Measurements from ENCODE around the gene OR2A42. TPM values are rescaled to one million over a fixed set of nuclear protein-coding genes. Genes with fewer than 3 reads are reported as not detected.
"Not testable (repeated sequence)": the region's sequence is repeated elsewhere in the genome, so short reads cannot be mapped to it uniquely, and the experiment has no call there.

OR2A42 gene
- total RNA-seq, result 1 to 10 TPM in 1 of 4 donors, not detected in 3; 1.0 TPM

GRCh38 chr7:144239365-144239764 lies at the start of gene OR2A42:
TSS of gene OR2A42 (minus strand) at chr7:144239605. CDS start at chr7:144232843, 6,762 bp downstream.
- not testable (repeated sequence) for DNase-seq (ENCODE audit: low spot score); ATAC-seq (ENCODE audit: low FRiP score)

- not testable (repeated sequence) for DNase-seq (ENCODE audit: low spot score); ATAC-seq (ENCODE audit: low FRiP score)
Measured at GRCh38 chr7:144287171-144287784, 47.9 kb upstream of the OR2A42 start.

- ATAC-seq (ENCODE audit: low FRiP score); DNase-seq (ENCODE audit: low spot score): not testable (repeated sequence)
Measured at GRCh38 chr7:144283716-144284115, 44.3 kb upstream of the OR2A42 start.

GRCh38 chr7:144282490-144282889 lies 43.1 kb upstream of the OR2A42 start:
- not testable (repeated sequence) for DNase-seq (ENCODE audit: low spot score)

GRCh38 chr7:144281981-144282380 lies 42.6 kb upstream of the OR2A42 start:
- not testable (repeated sequence) for DNase-seq (ENCODE audit: low spot score); ATAC-seq (ENCODE audit: low FRiP score)

More at GRCh38 chr7:144282490-144282889, 43.1 kb upstream of the OR2A42 start:
- peak; percentile 23 for ATAC-seq (ENCODE audit: low FRiP score)

- not testable (repeated sequence) for DNase-seq (ENCODE audit: low spot score)
- ATAC-seq (ENCODE audit: low FRiP score), result peak; percentile 21
Measured at GRCh38 chr7:144280010-144280409, 40.6 kb upstream of the OR2A42 start.

- not testable (repeated sequence) for DNase-seq (ENCODE audit: low spot score); ATAC-seq (ENCODE audit: low FRiP score)
Measured at GRCh38 chr7:144275281-144275680, 35.9 kb upstream of the OR2A42 start.

GRCh38 chr7:144269188-144269587 lies 29.8 kb upstream of the OR2A42 start, which contains the start of gene CTAGE8:
TSS of gene CTAGE8 (minus strand) at chr7:144269288. CDS start at chr7:144269250, 38 bp downstream.
- DNase-seq (ENCODE audit: low spot score); ATAC-seq (ENCODE audit: low FRiP score): not testable (repeated sequence)

GRCh38 chr7:144264692-144265091 lies 25.3 kb upstream of the OR2A42 start, which contains the start of gene OR2A7:
TSS of gene OR2A7 (minus strand) at chr7:144264792. CDS start at chr7:144259628, 5,164 bp downstream.
- not testable (repeated sequence) for DNase-seq (ENCODE audit: low spot score); ATAC-seq (ENCODE audit: low FRiP score)

GRCh38 chr7:144262128-144262527 lies 22.7 kb upstream of the OR2A42 start:
- not testable (repeated sequence) for DNase-seq (ENCODE audit: low spot score); ATAC-seq (ENCODE audit: low FRiP score)

- not testable (repeated sequence) for ATAC-seq (ENCODE audit: low FRiP score); DNase-seq (ENCODE audit: low spot score)
Measured at GRCh38 chr7:144259067-144259466, 19.7 kb upstream of the OR2A42 start.

GRCh38 chr7:144256112-144256511 lies 16.7 kb upstream of the OR2A42 start:
- DNase-seq (ENCODE audit: low spot score), result no peak
- no peak for ATAC-seq (ENCODE audit: low FRiP score)
- TF ChIP-seq CTCF (IDR thresholded peaks at IDR 0.05), result no peak

- no peak for ATAC-seq (ENCODE audit: low FRiP score)
- no peak for DNase-seq (ENCODE audit: low spot score)
- TF ChIP-seq CTCF (IDR thresholded peaks at IDR 0.05), result no peak
Measured at GRCh38 chr7:144255471-144255897, 16.1 kb upstream of the OR2A42 start.

GRCh38 chr7:144252307-144252706 lies 12.9 kb upstream of the OR2A42 start:
- DNase-seq (ENCODE audit: low spot score); ATAC-seq (ENCODE audit: low FRiP score): not testable (repeated sequence)

GRCh38 chr7:144247674-144248330 lies 8.4 kb upstream of the OR2A42 start:
- not testable (repeated sequence) for ATAC-seq (ENCODE audit: low FRiP score); DNase-seq (ENCODE audit: low spot score)

- not testable (repeated sequence) for DNase-seq (ENCODE audit: low spot score); ATAC-seq (ENCODE audit: low FRiP score)
Measured at GRCh38 chr7:144246967-144247366, 7.6 kb upstream of the OR2A42 start.

GRCh38 chr7:144245372-144245771 lies 6.0 kb upstream of the OR2A42 start:
- not testable (repeated sequence) for DNase-seq (ENCODE audit: low spot score); ATAC-seq (ENCODE audit: low FRiP score)
